ENCODE results near the gene BTNL9. TPM values are rescaled to one million over a fixed set of nuclear protein-coding genes. Genes with fewer than 3 reads are reported as not detected.

BTNL9 gene
- polyA plus RNA-seq, 2 of the 4 experiments (the other 2 are of a cell fraction) = 0.85 to 1.5 TPM

DNA sequence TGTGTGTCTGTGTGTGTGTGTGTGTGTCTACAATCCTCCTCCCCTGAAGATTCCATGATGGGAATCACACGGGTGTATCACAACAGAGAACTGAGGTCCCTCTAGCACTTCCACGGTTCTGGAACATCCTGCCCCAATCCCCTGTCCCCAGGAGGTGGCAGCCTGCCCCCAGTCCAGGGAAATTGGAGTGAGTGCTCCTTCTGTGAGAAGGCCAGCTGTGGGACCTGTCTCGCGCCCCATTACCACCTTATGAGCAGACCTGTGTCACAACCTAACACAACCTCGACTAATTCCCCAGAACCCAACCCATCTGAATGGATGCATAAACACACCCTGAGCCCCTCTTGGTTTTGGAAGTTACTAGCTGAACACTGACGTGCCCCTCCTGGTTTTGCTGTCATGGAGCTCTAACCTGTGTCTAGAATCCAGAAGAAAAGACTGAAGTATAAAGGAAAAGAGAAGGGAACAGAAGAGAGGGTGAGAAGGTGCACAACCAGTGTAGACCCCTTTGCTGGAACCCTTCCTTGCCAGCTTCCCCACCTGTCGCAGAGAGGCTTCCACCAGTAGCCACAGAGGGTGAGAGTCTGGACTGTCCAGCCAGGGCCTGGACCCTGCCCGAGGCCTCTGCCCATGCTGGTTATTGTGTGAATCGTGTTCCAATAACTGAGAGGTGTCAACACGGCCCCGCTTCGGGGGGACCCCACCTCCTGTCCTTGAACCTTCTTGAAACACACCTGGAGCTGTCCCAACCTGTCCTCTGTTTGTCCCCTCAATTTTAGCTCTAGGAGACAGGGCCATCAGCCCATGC, 3.4 kb downstream of the BTNL9 start:
- H3K9me3 ChIP-seq = no peaks in the 10 kb centered on the region
- ChIA-PET CTCF (interaction anchor here (0.5 to 2.4 kb wide), 12 partner anchors 7 to 259 kb away, joined by 3 to 7 read pairs (median 4); no protein-coding TSS in a partner anchor), POLR2A (interaction anchor here (1.1 kb wide), 1 partner anchor 70 kb away, joined by 5 read pairs; no protein-coding TSS in a partner anchor)
- TF ChIP-seq SMC3 (IDR thresholded peaks at IDR 0.05) (peak; percentile 39; the same call in 2 of the 3 replicates), RAD21 (conservative IDR thresholded peaks at IDR 0.05 in 1 of 2, IDR thresholded peaks at IDR 0.05 in 1 of 2) (peak; percentile 57 to 71), FOSB (CRISPR knock-in tag; IDR thresholded peaks at IDR 0.05) (no peak), RFX5 (IDR thresholded peaks at IDR 0.05) (no peak), EHMT2 (IDR thresholded peaks at IDR 0.05; ENCODE audit: low read depth) (no peak)
- TF ChIP-seq, protein P1, sequence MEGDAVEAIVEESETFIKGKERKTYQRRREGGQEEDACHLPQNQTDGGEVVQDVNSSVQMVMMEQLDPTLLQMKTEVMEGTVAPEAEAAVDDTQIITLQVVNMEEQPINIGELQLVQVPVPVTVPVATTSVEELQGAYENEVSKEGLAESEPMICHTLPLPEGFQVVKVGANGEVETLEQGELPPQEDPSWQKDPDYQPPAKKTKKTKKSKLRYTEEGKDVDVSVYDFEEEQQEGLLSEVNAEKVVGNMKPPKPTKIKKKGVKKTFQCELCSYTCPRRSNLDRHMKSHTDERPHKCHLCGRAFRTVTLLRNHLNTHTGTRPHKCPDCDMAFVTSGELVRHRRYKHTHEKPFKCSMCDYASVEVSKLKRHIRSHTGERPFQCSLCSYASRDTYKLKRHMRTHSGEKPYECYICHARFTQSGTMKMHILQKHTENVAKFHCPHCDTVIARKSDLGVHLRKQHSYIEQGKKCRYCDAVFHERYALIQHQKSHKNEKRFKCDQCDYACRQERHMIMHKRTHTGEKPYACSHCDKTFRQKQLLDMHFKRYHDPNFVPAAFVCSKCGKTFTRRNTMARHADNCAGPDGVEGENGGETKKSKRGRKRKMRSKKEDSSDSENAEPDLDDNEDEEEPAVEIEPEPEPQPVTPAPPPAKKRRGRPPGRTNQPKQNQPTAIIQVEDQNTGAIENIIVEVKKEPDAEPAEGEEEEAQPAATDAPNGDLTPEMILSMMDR (IDR thresholded peaks at IDR 0.05) = peak; percentile 24; the same call in 2 of the 3 replicates
- TF ChIP-seq, protein P2, sequence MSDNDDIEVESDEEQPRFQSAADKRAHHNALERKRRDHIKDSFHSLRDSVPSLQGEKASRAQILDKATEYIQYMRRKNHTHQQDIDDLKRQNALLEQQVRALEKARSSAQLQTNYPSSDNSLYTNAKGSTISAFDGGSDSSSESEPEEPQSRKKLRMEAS (IDR thresholded peaks at IDR 0.05) = no peak
- H3K4me2 ChIP-seq = no peak overlapping the region
- peaks cover 3% of the 10 kb centered on the region; the same call in 1 of the 3 replicates for H3K4me1 ChIP-seq
- FAIRE-seq (no peak), ATAC-seq (peak; percentile 69 to 80; a peak in 5 of 6 replicates), DNase-seq (ENCODE audit: low read depth in 1 of 2, low spot score in 1 of 2) (peak; percentile 43 to 44)
- no peak overlapping the region for H3K4me3 ChIP-seq
- WGBS (ENCODE audit: missing lambda C conversion rate) = 42% methylated on average over 12 of the region's 12 CpGs
- H3K27ac ChIP-seq = no peak overlapping the region

DNA sequence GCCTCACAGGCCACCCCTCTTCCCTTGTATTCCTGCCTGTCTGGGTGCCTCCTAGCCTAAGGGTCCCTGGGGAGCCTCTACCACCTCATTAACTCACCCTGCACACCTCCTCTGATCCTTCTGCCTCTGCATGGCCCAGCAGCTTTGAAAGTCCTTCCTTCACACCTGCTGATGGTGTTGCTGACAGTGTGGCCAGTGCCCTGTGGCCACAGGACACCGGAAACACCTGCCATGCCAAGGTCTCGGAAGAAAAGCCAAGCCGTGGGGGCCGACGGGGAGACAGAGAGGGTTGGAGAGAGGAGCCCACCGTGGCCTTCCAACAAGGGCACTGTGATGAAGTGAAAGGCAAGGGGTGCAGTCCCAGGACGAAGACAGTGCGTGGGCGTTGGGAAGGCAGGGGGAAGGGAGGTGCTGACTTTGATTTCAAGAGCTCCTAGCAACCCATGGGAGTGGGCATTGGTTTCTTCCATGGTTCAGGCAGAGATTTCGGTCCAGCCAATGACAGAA, 4.1 kb downstream of the BTNL9 start:
- TF ChIP-seq, protein P3, sequence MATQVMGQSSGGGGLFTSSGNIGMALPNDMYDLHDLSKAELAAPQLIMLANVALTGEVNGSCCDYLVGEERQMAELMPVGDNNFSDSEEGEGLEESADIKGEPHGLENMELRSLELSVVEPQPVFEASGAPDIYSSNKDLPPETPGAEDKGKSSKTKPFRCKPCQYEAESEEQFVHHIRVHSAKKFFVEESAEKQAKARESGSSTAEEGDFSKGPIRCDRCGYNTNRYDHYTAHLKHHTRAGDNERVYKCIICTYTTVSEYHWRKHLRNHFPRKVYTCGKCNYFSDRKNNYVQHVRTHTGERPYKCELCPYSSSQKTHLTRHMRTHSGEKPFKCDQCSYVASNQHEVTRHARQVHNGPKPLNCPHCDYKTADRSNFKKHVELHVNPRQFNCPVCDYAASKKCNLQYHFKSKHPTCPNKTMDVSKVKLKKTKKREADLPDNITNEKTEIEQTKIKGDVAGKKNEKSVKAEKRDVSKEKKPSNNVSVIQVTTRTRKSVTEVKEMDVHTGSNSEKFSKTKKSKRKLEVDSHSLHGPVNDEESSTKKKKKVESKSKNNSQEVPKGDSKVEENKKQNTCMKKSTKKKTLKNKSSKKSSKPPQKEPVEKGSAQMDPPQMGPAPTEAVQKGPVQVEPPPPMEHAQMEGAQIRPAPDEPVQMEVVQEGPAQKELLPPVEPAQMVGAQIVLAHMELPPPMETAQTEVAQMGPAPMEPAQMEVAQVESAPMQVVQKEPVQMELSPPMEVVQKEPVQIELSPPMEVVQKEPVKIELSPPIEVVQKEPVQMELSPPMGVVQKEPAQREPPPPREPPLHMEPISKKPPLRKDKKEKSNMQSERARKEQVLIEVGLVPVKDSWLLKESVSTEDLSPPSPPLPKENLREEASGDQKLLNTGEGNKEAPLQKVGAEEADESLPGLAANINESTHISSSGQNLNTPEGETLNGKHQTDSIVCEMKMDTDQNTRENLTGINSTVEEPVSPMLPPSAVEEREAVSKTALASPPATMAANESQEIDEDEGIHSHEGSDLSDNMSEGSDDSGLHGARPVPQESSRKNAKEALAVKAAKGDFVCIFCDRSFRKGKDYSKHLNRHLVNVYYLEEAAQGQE (IDR thresholded peaks at IDR 0.05) = no peak
- no peak for TF ChIP-seq MYC (IDR thresholded peaks at IDR 0.05; ENCODE audit: borderline replicate concordance, low read length)
- TF ChIP-seq HOXB5 (CRISPR knock-in tag; IDR thresholded peaks at IDR 0.05) = no peak
- no peak for TF ChIP-seq MAZ (IDR thresholded peaks at IDR 0.05; ENCODE audit: borderline replicate concordance, low read depth, low read length)
- no peak for TF ChIP-seq CHD4 (IDR thresholded peaks at IDR 0.05; ENCODE audit: borderline replicate concordance)
- no peak for TF ChIP-seq RNF2 (IDR thresholded peaks at IDR 0.05; ENCODE audit: borderline replicate concordance, low read depth)
- TF ChIP-seq, protein P2 (IDR thresholded peaks at IDR 0.05) = no peak
- TF ChIP-seq CHD2 (IDR thresholded peaks at IDR 0.05; ENCODE audit: low read length, partially characterized antibody) = no peak
- TF ChIP-seq HOXB13 (CRISPR knock-in tag; IDR thresholded peaks at IDR 0.05; ENCODE audit: low read depth) = no peak
- no peak for TF ChIP-seq BHLHE40 (IDR thresholded peaks at IDR 0.05; ENCODE audit: low read depth, low read length)
- TF ChIP-seq, protein P4, sequence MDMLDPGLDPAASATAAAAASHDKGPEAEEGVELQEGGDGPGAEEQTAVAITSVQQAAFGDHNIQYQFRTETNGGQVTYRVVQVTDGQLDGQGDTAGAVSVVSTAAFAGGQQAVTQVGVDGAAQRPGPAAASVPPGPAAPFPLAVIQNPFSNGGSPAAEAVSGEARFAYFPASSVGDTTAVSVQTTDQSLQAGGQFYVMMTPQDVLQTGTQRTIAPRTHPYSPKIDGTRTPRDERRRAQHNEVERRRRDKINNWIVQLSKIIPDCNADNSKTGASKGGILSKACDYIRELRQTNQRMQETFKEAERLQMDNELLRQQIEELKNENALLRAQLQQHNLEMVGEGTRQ (IDR thresholded peaks at IDR 0.05) = no peak
- H3K9me3 ChIP-seq = no peaks in the 10 kb centered on the region
- ChIA-PET POLR2A (interaction anchor here (1.1 kb wide), 1 partner anchor 69 kb away, joined by 5 read pairs; no protein-coding TSS in a partner anchor), CTCF (interaction anchor here (0.7 to 2.4 kb wide), 9 partner anchors 9 to 260 kb away, joined by 3 to 7 read pairs (median 5); no protein-coding TSS in a partner anchor)
- H3K4me1 ChIP-seq = peaks cover 3% of the 10 kb centered on the region; the same call in 1 of the 3 replicates
- DNase-seq (ENCODE audit: low read depth in 1 of 2, low spot score in 1 of 2) (no peak), ATAC-seq (no peak), FAIRE-seq (no peak)
- whole genome bisulfite sequencing (ENCODE audit: missing lambda C conversion rate) = 73% methylated on average over 10 of the region's 10 CpGs
- no peak overlapping the region for H3K4me3 ChIP-seq
- no peak overlapping the region; the same call in 2 of the 3 replicates for H3K4me2 ChIP-seq
- no peak overlapping the region; a peak in 1 of 6 replicates for H3K27ac ChIP-seq

All from A549 (cell line).